ENCODE data around the gene PTPN13. TPM values are rescaled to one million over a fixed set of nuclear protein-coding genes. Genes with fewer than 3 reads are reported as not detected.
A peak's percentile ranks its signal among the peaks of the same experiment; 100 is the strongest.

The PTPN13 gene
- 37.8 TPM for total RNA-seq (ENCODE audit: insufficient read depth, low replicate concordance)

GRCh38 chr4:86593688-86594558, at the start of gene PTPN13:
PTPN13 (plus strand) TSS chr4:86594315; CDS start chr4:86635257, 40,942 bp downstream.
- DNase-seq (ENCODE audit: low spot score) = peak; percentile 99

DNA sequence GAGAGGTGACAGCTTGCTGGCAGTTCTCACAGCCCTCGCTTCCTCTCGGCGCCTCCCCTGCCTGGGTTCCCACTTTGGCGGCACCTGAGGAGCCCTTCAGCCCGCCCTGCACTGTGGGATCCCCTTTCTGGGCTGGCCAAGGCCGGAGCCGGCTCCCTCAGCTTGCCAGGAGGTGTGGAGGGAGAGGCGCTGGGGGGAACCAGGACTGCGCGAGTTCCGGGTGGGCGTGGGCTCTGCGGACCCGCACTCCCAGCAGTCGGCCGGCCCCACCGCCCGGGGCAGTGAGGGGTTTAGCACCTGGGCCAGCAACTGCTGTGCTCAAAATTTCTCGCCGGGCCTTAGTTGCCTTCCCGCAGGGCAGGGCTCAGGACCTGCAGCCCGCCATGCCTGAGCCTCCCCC, 47.0 kb upstream of the PTPN13 start:
- DNase-seq (ENCODE audit: low spot score) = no peak

- no peak for DNase-seq (ENCODE audit: low spot score)
These were observed 44.8 kb upstream of the PTPN13 start for GRCh38 chr4:86549163-86549788.

DNA sequence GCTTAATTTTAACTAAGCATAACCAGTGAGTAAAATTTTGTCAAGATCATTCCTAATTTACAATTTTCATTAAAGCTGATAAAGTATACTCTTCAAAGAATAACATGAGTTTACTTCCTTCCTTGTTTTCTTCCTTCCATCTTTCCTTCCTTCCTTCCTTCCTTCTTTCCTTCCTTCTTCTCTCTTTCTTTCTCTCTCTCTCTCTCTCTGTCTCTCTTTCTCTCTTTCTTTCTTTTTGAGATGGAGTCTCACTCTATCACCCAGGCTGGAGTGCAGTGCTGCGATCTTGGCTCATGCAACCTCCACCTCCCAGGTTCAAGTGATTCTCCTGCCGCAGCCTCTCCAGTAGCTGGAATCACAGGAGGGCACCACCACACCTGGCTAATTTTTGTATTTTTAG, 42.7 kb upstream of the PTPN13 start:
- no peak for DNase-seq (ENCODE audit: low spot score)

GRCh38 chr4:86554646-86555045, 39.5 kb upstream of the PTPN13 start:
- no peak for DNase-seq (ENCODE audit: low spot score)

DNA sequence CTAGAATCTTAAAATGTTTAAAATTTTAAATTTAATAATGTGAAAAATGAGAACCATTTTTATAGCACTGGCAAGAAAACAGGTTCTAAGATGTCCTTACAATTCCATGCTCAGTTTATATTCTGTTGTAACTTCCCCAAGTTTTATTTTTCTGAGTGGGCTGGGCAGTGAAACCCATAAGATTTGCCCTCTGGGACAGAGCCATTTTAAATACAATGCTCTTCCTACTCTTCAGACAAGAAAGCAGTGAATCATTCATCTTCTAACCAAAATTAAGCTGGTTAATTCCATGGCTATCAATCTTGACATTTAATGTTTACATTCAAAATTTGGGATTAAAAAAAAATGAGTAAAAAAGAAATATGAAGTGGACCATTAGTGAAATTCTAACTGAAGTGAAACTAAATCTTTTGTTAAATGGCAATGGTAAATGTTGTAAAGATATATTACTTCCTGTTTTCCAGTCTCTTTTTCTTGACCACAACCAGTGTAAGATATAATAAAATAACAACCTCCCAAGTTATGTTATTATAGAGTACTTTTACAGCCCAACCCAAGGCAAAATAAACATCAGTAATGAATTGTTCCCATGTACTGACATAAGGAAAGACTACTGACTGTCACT, 37.2 kb upstream of the PTPN13 start:
- no peak for DNase-seq (ENCODE audit: low spot score)

- DNase-seq (ENCODE audit: low spot score) = no peak
These were observed 36.6 kb upstream of the PTPN13 start for GRCh38 chr4:86557526-86557925.

- DNase-seq (ENCODE audit: low spot score) = no peak
These were observed 35.9 kb upstream of the PTPN13 start for GRCh38 chr4:86558258-86558657.

- DNase-seq (ENCODE audit: low spot score) = peak; percentile 36
These were observed 35.3 kb upstream of the PTPN13 start for GRCh38 chr4:86558797-86559196.

DNA sequence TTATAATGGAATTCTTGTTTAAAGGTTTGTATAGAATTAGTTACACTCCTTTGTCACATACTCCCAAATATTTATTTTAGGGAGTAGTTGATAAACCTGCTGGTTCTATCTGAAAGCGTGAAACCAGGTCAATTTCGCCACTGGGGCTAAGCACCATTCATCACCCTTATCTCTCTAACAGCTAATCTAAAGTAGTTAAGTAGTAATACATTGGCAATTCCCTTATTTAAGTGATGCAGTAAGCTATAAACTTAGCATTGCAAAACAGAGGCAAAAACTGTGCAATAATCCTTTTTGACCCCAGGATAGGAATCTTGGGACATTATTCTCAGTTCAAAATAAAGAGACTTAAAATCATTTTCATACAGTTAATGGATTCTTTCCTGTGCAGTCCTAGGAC, 33.7 kb upstream of the PTPN13 start:
- DNase-seq (ENCODE audit: low spot score) = no peak

DNA sequence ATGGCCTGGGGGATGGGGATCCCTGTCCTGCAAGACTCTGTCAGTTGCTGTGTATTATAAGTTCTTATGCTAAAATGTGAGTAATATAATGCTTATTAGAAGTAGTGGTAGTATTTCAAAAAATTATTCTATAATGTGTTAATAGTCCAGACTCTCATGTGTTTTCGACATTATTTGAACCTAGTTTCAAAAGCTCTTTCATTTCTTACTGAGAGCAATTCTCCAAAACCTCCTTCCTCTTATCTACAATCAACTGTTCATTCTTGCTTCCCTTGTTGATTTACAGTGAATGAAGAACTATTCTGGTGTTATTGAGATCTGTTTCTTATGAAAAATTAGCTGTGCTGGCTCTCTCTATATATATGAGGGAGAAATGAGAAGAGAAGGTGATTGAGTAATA, 32.9 kb upstream of the PTPN13 start:
- DNase-seq (ENCODE audit: low spot score) = no peak

GRCh38 chr4:86563416-86563815, 30.7 kb upstream of the PTPN13 start:
- no peak for DNase-seq (ENCODE audit: low spot score)

DNA sequence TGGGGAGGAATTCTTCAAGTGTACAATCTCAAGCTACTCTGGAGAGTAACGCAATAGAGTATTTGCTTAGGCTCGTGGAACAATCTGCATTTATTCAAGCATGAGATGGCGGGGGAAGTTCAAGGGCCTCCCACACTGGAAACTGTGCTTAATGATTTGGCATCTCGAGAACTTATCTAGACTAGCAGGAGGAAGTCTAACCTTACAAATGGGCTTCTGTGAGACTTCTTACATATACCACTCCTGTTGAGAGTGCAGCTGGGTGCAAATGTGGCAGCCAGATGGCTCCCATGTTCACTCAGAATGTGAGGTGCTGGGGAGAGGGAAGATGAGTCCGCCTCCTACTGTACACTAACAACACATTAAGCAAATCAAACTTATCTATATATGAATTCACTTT, 29.3 kb upstream of the PTPN13 start:
- no peak for DNase-seq (ENCODE audit: low spot score)

DNA sequence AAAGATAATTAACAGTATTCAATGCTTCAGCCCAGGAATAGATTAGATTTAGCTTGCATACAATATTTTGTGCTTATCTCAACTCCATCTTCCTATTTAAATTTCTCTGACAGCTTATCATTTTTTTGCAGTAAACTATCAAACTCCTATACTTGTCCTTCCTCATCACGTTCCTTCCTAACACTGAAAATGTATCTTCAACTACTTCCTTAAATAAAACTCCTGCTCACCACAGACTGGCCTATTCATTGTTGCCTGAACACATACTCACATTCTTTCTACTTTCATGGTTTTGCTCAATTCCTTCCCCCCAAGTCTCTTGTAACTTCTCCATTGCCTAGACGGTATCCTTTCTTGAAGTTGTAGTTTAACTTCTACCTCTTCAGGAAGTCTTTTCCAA, 28.5 kb upstream of the PTPN13 start:
- no peak for DNase-seq (ENCODE audit: low spot score)

- no peak for DNase-seq (ENCODE audit: low spot score)
These were observed 24.8 kb upstream of the PTPN13 start for GRCh38 chr4:86569103-86569870.

GRCh38 chr4:86579941-86580340, 14.2 kb upstream of the PTPN13 start:
- no peak for DNase-seq (ENCODE audit: low spot score)

GRCh38 chr4:86582410-86582809, 11.7 kb upstream of the PTPN13 start:
- no peak for DNase-seq (ENCODE audit: low spot score)

- peak; percentile 52 for DNase-seq (ENCODE audit: low spot score)
These were observed 7.9 kb upstream of the PTPN13 start for GRCh38 chr4:86586160-86586572.

DNA sequence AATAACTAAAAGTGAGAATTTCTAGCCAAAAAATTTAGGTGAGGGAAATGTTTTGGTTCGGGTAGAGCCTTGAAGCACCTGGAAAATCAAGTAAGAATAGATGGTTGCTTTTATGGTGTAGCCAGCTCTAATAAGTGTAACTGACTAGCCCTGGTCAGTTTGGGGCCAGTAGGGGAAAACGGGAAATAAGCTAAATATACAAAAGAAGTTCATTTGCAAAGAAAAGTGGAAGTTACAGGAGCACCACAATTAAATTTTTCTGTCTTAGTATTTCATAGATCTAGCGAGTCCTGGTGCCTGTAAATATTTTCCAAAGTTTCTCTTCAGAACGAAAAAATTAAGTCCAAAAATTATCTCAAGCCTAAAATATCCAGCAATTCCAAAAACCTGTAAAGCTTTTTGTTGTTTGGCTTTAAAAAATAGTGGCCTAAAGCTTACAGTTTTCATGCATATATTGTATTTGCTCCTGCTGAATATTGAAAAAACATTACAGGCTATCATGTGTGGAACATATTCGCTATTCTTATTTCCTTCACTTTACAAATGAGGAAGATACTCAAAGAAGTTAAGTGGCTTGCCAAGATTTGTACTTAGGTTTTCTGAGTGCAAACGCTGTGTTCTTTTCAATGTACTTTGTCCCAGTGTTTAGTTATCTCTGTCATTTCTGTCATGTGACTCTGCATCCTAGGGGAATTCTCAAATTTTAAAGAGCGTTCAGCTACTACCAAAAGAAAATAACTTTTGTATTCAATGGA, 7.3 kb upstream of the PTPN13 start:
- DNase-seq (ENCODE audit: low spot score) = no peak

DNA sequence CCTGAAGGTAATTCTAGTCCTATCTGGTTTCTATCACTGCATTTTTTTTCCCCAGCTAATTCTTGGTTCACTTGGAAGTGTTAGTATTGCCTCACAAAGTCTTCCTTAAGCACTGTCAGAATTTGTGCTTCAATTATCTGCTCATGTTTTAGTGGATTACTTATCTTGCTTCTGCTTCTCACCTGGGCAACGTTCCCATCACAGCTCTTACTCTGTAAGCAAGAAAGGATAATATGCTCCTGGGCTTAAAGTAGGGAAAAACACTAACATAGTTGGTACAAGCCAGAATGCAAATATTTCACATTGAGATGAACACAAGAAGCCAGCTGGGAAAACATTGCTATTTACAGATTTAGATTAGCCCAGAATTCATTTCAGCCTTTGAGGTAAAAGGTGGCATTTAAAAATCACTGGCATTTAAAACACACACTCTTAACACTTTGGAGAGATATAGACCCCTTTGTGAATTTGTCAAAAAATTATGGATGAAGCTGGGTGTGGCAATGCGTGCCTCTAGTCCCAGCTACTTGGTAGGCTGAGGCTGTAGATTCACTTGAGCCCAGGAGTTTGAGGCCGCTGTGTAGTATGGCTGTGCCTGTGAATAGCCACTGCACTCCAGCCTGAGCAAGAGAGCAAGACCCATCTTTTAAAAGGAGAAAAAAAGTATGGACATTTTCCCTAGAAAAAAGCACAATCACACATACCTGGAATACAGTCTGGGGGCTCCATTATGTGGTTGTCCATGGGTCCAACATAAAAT, 6.6 kb upstream of the PTPN13 start:
- DNase-seq (ENCODE audit: low spot score) = peak; percentile 20
